PFSK-1 (cell line): Measurements from ENCODE around the gene BANF2.

Experiments
- POLR2AphosphoS5 ChIP-seq: IDR thresholded peaks from 2 replicates; pipeline ENCODE4 v1.6.1; 2012; ENCODE audit warnings: low read depth, mild to moderate bottlenecking, control low read depth, low read length, moderate library complexity
- REST ChIP-seq, 2 experiments: IDR thresholded peaks; 2 replicates each; pipeline versions ENCODE4 v1.6.1 to v1.8.0; 2011 to 2012; ENCODE audit warnings: low read depth in 2 of 2, low read length in 2 of 2, control low read depth in 1 of 2, inconsistent platforms in 1 of 2, mild to moderate bottlenecking in 1 of 2, moderate library complexity in 1 of 2; ENCODE audit not compliant: insufficient read depth in 1 of 2
- SIN3A ChIP-seq: IDR thresholded peaks from 2 replicates; pipeline ENCODE4 v1.6.1; 2012; ENCODE audit warnings: mild to moderate bottlenecking, low read length, moderate library complexity, borderline replicate concordance; ENCODE audit not compliant: insufficient read depth
- TAF1 ChIP-seq: IDR thresholded peaks from 2 replicates; pipeline ENCODE4 v1.6.1; 2012; ENCODE audit warnings: low read length, control low read depth, borderline replicate concordance; ENCODE audit not compliant: insufficient read depth

GRCh38 chr20:17775600-17775999 is 75.8 kb downstream of the BANF2 start:
- no peak for TF ChIP-seq POLR2AphosphoS5
- TF ChIP-seq REST (IDR thresholded peaks at IDR 0.05; ENCODE audit: insufficient read depth in 1 of 2, low read depth in 2 of 2, low read length in 2 of 2): no peak
- no peak for TF ChIP-seq TAF1
- no peak for TF ChIP-seq SIN3A
